ENCODE data around the gene ZMAT5.
A peak's percentile ranks its signal among the peaks of the same experiment; 100 is the strongest.

ZMAT5 gene, protein sequence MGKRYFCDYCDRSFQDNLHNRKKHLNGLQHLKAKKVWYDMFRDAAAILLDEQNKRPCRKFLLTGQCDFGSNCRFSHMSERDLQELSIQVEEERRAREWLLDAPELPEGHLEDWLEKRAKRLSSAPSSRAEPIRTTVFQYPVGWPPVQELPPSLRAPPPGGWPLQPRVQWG

DNA sequence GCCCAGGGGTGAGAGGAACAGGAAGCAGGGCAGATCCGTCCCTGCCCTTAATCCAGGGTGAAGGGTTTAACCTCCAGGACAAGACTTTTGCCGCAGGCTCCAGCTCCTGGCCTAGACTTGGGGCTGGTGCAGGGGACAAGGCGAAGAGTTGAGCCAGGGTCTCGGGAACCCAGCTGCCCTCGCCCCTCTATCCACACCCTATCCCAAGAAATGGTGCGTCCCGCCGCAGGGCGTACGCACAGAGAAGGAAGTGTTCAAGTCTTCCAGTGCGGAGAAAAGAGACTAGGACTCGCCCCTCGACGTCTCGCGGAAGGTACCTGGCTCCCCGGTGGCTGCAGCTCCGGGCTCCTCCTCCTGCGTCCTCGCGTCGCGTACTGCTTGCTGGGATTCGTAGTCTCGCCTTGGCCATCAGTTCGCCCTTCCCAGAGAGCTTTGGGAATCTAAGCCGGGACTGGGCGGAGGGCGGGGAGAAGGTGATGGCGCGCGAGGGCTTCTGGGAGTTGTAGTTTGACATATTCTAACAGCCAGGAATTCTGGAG lies at the start of gene ZMAT5:
TSS of gene ZMAT5 (minus strand) at position 376 of the 539 bp plus-strand sequence. CDS start 18,463 bp downstream, outside the sequence.
- DNase-seq, result peak; percentile 98

DNA sequence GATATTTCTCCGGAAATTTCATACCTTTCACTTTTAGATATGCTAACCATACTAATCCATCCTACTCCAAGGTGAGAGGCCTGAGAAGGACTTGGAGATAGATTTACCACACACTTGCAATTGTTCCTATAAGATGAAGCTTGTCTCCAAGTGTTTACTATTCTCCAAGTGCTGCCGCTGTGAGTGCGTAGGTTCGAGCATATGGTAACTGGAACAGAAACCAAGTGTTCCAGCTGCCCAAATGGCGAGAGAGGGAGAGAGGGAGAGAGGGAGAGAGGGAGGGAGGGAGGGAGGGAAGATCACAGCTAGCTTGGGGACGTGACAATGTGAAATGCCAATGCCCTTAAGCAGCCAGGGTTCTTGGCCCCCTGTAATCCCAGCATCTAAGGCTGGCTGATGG lies 49.7 kb upstream of the ZMAT5 start:
- no peak for DNase-seq

DNA sequence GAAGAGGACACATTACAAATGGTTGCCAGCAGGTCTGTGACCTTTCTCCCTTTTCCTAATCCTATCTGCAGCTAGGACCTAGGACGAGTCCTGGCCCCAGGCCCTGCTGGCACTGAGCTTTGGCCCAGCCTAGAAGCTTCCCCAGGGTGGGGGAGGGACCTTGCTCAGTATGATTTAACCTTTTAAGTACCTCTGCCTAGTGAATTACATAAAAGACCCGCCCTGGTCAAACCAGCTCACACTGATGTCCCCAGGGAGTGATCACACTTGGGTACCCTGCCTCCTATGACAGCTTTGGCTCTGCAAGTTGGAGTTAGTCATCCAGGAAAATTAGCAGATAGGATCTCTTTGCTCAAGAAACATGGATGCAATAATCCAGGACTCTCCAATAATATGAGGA lies 49.3 kb upstream of the ZMAT5 start:
- no peak for DNase-seq

DNA sequence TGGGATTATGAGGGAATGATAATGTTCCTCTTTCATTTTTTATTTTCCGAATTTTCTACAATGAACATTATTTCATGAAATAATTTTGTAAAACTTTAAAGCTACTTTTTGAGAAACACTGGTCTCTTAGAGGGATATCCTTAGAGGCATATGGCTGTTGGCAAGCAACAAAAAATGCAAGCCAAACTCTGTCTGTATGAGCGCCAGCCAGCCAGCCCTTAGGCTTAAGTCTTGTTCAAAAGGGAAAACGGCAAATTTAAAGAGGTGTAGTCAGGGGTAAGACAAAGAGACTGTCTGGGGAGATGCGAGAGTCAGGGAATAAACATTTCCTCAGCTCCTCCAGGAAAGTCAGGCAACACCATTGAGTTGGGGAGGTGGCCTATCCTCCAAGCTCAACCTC lies 48.8 kb upstream of the ZMAT5 start:
- no peak for DNase-seq

DNA sequence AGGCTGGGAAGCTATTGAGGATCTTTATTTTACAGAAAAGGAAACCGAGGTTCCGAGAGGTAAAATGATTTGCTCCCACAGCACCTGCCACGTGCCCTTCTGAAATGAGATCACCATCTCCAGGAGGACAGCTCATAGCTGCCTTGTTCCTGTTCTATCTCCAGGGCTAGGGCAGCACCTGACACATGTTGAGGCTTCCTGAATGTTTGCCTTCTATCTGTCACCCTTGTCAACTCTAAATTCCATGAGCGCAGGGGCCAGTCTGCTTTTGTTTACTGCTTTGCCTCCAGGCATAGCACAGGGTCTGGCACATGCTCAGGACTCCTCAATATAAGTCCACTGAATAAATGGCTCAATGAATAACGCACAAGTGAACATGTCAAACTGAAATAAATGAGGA lies 47.2 kb upstream of the ZMAT5 start:
- DNase-seq, result no peak

DNA sequence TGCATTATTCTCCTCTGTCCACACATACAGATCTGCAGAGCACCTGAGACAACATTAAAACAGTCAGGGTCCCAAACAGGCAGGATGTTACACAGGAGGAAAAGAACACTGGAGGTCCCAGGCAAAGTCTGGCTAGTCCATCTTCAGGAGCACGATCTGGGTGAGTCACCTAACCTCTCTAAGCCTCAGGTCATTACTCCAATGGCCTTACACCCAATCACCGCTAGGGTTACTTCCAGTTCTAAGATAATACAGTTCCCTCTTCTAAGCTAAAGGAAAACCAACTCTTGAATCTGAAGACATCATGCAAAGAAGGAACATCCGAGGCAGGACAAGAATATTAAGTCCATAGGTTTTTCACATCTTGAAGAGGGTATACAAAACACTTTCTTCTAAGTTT lies 46.8 kb upstream of the ZMAT5 start:
- no peak for DNase-seq

DNA sequence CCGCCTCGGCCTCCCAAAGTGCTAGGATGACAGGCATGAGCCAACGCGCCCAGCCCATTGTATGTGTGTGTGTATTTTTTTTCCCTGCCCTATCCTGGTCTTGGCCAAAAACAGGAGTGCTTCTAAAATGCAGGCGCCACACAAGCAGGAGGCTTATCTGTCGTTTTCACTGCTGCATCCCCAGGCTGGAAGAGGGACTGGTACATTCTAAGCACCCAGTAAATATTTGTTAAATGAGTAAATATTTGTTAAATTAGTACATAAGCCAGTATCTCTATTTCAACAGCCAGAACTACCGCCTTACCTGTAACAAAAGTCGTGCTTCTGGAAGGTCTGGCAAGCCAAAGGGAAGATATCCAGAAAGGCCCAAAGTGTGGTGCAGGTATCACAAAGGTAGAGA lies 46.3 kb upstream of the ZMAT5 start:
- DNase-seq, result no peak

DNA sequence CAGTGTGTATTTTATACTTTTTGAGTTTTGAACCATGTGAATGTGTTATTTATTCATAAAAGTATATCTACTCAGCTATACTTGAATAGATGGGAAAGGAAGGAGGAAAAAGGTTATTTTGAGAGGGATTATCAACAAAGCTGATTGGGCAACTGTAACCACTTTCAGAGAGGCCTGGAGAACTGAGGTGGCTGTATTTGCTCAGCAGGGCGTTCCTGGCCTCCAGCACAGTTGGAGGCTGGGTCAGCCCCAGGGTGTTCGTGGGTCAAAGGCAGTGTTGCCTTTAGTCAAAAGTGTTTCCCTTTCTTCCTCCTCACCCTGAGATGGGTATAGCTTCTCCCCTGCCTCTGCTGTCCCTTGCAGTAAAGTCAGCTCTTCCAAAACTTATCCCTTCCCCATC lies 44.6 kb upstream of the ZMAT5 start:
- no peak for DNase-seq

DNA sequence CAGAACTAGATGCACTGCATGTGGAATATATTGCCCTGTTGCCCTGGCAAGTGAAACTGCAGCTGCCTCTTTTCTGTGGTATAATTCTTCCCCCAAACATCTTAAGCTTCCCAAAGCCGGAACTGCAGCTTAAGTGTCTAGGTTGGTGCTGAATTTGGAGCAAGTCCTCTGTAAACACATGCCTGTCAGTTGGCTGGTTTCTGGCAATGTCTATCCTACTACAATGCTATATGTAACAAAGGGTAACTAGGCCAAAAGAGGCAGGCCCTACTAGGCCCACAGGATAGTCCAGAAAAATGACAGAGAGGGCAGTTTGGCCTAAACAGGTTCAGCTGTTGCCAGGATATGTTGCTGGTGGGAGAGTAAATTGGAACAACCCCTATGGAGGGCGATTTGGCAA lies 43.4 kb upstream of the ZMAT5 start:
- DNase-seq, result no peak

DNA sequence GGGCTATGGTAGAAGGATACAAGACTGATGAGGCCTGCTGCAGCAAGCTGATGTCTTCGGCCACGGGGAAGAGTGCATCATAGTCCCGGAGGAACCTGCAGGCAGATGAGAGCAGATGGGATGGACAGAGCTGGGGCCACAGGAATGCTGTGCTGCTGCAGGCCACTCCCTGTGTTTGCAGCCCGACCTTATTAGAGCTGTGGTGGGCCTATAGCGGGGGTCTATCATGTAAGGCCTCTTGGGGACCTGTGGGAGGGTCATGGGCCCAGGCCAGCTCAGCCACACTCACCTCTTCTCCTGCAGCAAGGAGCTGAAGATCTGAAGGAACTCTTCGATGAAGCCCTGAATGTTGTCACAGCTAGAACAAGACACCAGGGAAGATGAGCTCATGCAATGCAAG lies 39.4 kb upstream of the ZMAT5 start:
- no peak for DNase-seq

DNA sequence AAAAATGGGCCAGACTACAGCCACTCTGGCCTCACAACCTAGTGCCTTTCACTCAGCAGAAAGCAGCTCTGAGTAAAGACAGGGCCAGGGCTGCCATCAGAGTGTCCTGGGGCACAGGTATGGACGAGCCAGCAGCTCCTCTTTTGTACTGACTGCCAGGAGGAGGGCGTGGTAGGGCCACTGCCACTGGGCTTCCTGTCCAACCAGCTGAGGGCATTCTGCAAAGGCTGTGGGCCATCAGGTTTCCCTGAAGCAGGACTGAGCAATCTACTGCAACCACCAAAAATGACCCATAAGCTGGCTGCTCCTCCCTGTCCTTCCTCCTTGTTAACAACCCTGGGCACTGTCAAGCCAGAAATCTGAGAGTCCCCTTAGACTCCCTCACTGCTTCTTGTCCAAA lies 38.2 kb upstream of the ZMAT5 start:
- DNase-seq, result no peak

DNA sequence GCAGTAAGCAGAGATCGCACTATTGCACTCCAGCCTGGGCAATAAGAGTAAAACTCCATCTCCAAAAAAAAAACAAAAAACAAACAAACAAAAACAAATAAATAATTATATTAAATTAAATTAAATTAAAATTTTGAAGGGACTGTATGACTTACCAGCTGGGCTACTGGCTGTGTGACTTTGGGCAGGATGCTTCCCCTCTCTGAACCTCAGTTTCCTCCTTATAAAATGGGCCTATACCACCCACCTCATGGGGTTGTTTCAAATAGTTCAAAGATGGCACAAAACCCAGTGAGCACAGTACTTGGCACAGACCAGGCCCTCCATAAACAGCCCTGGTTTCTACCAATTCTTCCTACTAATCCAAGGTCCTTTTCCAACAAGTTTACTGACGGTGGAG lies 36.4 kb upstream of the ZMAT5 start:
- DNase-seq, result no peak

DNA sequence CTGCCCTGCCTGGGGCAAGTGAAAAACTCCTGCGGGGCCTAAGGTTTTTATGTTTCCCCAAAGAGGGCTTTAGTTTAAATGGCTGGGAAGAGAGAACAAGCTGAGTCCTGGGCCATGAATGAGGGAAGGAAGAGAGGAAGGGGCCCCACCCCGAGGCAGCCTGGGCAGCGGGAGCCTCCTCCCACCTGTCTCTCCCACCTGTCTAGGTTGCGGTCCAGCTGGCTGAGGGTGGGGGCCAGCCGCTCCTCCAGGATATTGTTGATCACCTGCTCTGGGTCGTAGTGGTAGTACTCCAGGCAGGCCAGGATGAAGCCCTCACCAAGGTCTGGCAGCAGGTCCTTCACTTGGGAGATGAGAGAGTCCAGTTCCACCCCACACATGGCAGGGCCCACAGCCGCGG lies 35.0 kb upstream of the ZMAT5 start:
- DNase-seq, result no peak

DNA sequence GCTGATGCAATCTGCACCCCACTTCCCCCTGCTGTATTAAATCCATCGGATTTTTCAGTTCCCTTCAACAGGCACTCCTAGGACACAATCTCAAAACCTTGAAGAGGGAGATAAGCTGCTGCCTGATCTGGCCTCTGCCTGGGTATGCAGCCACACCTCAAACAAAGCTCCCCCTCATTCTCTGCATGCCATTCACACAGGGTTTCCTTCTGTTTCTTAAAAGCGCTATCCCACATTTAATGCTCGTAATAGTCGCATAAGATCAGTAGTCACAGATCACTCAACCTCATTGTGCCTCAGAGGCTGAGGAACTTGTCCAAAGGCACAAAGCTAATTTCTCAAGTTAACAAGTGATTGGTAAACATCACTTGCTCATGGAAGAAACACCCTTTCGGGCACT lies 34.3 kb upstream of the ZMAT5 start:
- no peak for DNase-seq

DNA sequence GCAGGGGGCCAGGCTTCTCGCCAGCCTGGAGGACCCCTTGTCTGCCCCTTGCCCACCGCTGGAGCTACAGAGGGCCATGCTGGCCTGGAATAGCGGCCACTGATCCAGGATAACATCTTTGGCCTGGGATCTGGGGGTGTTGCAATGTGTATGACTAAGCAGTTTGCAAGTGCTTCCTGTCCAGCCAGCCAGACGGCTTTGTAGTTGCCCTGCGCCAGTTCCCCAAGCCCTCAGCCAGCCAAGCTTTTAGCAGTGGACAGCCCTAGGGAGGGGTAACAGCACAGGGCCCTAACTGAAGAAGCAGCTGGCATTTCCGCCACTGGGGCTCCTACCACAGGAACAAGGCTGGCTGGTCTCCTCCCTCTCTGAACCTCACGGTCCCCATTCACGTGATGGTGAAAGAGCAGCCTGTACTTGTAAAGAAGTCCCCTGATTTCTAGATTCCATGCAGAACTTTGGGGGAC lies 32.4 kb upstream of the ZMAT5 start:
- DNase-seq, result no peak

DNA sequence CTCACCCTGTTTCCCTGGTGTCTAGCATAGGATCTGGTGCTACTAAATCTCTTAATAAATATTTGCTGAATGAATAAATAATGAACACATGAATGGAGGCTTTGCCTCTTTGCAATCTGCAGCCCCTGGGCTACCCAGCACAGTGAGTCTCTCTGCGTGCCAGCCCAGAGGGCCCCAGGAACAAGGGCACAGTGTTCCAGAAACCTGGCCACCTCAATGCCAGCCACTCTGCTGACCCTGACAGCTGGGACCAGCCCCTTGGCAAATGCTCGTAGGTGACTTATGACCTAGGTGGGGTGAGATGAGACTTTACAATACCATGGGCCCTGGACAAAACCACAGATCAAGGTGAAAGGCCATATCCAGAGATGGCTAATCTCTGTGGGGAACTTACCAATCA lies 32.0 kb upstream of the ZMAT5 start:
- DNase-seq, result no peak

DNA sequence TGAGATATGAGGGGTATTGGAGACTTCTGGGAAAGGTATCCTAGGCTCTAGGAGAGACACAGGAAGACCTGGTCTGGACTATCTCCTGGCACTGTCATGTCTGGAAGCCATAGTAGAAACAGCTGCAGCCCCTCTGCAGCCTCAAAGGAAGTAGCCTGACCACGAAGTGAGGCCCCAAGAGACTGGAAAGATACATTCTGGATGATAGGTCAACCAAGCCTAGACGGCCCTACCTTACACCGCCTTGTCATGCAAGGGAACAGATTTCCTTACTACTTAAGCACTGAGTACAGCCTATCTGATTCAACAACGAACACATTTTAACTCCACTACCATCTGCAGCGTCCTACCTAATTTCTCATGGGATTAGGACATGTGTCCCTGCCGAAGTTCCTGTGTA lies 31.5 kb upstream of the ZMAT5 start:
- DNase-seq, result no peak

DNA sequence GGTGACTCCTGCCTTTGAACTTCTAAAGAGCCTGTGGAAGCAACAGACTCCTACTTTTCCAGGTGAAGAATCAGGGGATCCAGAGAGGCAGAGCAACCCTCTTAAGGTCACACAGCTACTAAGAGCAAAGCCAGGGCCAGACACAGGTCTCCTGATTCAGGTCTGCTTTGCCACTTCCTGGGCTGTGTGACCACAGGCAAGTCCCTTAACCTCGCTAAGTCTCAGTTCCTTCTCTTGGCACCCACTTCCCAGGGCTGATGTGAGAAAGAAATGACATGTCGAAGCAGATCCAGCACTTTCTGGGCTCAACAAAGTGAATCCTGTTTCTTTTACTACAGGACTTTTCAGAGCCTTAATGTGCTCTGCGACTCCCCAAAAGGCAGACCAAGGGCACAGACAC lies 30.5 kb upstream of the ZMAT5 start:
- DNase-seq, result no peak

DNA sequence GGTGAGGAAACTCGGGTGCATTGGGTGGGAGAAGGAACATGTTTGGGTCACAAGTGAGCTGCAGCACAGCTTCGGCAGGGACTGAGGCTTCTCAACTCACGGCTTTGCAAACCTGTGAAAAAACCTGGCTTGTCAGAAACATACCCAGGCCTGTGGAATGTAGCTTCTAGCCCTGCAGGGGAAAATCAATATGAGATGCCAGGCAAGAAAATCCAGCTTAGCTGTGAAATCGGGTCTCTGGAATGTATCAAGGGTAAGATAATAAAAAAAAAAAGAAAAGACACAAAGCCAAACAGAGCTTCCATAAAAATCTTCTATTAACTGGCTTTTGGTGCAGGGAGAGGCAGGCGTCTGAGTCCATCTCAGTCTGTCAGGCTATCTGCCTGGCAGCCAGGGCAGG lies 28.9 kb upstream of the ZMAT5 start:
- no peak for DNase-seq

DNA sequence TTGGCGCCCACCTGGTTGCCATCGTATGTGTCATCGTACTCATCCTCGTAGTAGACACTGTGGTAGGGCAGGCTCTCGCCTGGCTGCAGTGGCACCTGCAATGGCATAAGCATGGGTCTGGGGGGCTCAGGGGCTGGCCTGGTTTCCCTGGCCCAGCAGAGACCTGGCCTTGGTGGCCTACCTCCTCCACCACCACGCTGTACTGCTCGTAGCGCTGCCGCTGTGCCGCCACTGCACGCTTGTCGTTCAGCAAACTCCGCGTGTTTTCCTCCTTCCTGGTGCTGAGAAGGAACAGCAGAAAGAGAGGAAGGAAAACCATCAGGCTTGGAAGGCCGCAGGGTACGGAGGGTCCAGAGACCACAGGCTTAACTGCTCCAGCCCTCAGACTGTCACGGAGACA lies 26.6 kb upstream of the ZMAT5 start:
- no peak for DNase-seq

DNA sequence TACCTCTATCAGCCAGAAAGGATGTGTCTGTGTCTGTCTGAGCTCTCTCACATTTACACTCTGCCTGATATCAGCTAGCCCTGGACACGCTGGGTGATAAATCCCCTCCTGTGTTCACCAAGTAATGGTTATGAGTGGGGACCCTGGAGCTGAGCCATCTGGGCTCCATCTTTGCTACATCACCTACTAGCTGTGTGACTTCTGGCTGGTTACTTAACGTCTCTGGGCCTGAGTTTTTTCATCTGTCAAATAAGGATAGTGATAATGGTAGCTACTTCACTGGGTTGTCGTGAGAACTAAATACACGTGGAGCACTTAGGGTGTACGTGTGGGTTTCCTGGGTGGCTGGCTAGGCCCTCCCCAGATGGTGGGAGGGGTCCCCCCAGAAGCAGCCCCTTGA lies 23.3 kb upstream of the ZMAT5 start:
- no peak for DNase-seq

DNA sequence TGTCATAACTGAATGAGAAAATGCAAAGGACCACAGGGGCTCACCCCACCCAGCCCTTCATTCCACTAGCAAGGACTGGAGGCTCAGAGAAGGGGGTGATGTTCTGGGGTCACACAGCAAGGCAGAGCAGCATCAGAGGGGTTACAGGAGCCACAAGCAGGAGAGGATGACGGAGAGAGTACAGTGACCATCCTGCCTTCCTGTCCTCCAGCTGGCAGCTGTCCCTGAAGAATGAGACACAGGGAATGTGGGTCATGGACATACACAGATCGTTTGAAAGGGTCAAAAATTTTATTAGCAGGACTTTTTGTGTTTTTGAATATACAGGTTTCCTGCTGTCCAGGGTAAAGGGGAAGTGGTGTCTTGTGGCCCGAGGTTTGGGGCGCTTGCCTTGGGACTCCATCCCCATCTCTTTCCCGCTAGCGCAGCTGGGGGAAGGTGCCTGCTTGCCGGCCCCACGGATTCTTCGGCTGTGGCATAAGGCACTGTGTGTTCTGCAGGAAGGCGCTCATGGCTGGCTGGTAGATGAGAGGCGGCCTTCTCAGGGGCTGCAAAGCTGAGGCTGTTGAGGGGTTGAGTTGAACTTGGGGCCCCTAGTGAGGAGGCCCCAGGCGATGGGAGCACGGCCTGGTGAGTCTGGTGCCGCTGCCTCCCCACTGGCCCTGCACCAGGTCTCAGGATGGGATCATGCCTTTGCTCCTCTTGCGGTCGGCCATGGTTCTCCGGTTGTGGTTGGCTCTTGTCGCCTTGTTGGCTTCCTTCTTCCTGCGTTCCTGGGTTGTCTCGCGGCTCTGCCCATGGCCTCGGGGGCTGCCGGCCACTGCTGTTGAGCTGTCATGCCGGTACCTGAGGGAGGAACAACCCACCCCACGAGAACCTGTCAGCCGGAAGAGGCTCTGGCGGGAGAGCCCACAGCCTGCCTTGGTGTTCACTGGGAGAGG lies 21.8 kb upstream of the ZMAT5 start:
- no peak for DNase-seq

DNA sequence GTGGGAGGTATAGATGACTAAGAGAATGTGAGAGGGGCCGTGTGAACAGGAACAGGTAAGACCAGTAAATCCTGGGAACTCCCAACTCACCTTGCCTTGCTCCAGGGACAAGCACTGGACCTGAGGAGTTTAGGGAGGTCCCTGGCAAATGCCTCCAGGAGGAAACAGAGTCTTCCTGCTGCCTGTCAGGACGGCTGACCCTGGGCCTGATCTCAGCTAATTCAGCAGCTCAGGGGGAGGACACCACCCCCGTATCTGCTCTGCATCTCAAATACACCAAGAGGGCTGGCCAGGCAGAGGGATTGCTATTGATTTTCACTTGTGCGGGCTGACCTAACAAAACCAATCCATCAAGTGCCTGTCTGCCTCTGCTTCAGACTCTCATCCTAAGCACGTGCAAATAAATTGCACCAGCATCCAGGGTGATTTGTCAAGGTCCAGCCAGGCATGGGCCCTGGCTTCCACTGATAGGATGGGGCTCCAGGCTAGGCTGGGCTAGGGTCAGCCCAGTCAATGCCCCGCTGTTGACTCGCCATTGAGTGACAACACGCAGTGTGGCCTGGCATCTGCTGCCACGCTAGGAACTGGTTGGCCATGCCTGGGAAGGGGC lies 20.7 kb upstream of the ZMAT5 start:
- no peak for DNase-seq

DNA sequence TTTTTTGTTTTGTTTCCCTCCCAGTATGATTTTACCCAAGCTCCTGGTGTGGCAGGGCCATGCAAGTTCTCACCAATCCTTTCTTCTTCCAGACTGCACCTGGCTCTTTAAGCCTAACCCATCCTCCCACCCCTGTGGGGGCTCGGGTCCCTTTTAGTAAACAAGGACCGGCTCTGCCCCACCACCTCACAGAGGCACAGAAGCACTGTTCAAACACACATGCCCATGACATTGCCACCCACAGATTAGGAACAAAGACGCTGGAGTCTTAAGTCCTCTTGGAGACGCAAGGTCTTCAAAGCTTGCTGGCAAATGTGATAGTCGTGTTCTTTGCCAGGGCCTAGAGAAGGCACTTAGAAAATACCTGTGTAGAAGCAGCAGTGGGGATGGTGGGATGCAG lies 19.2 kb upstream of the ZMAT5 start:
- DNase-seq, result no peak

Measured in NCI-H1092 treated with DMSO at 0.1 percent for 48 hours (cell line).